ENCODE measurements around the gene RAE1.

- TF ChIP-seq CTCF (IDR thresholded peaks at IDR 0.05; ENCODE audit: low read length) (no peak), EZH2phosphoT487 (IDR thresholded peaks at IDR 0.05; ENCODE audit: low read length) (no peak), EZH2 (optimal IDR thresholded peaks at IDR 0.05; ENCODE audit: low read depth, low read length) (no peak)
Observed at GRCh38 chr20:57378107-57378506, 27.1 kb downstream of the RAE1 start.

All from MM.1S (cell line).